GM21717 (cell line): ENCODE data around the gene ZNF366.

Experiments used
- ATAC-seq: cut with Tn5 transposase; IDR thresholded peaks from one replicate; pipeline ENCODE4 v1.9.1; 2021; ENCODE audit warnings: mild to moderate bottlenecking, moderate library complexity; ENCODE audit not compliant: unreplicated experiment

ZNF366 gene

GRCh38 chr5:72494623-72495124 is 12.5 kb downstream of the ZNF366 start:
- ATAC-seq: no peak

- no peak for ATAC-seq
These were observed 17.7 kb downstream of the ZNF366 start for GRCh38 chr5:72489536-72489935.

- no peak for ATAC-seq
These were observed 18.5 kb downstream of the ZNF366 start for GRCh38 chr5:72488756-72489155.

- ATAC-seq: no peak
These were observed 20.0 kb downstream of the ZNF366 start for GRCh38 chr5:72487177-72487576.

GRCh38 chr5:72486371-72486770 is 20.8 kb downstream of the ZNF366 start:
- no peak for ATAC-seq

- ATAC-seq: no peak
These were observed 21.7 kb downstream of the ZNF366 start for GRCh38 chr5:72485430-72485974.

- ATAC-seq: no peak
These were observed 25.2 kb downstream of the ZNF366 start for GRCh38 chr5:72482046-72482445.

GRCh38 chr5:72480841-72481240 is 26.4 kb downstream of the ZNF366 start:
- ATAC-seq: no peak

GRCh38 chr5:72479921-72480320 is 27.3 kb downstream of the ZNF366 start:
- no peak for ATAC-seq

GRCh38 chr5:72478684-72479083 is 28.5 kb downstream of the ZNF366 start:
- no peak for ATAC-seq

- no peak for ATAC-seq
These were observed 28.9 kb downstream of the ZNF366 start for GRCh38 chr5:72478276-72478675.

- no peak for ATAC-seq
These were observed 29.6 kb downstream of the ZNF366 start for GRCh38 chr5:72477644-72478043.

GRCh38 chr5:72477176-72477575 is 30.0 kb downstream of the ZNF366 start:
- no peak for ATAC-seq

GRCh38 chr5:72476721-72477120 is 30.5 kb downstream of the ZNF366 start:
- no peak for ATAC-seq

- ATAC-seq: no peak
These were observed 30.9 kb downstream of the ZNF366 start for GRCh38 chr5:72476275-72476674.

GRCh38 chr5:72474516-72474915 is 32.7 kb downstream of the ZNF366 start:
- ATAC-seq: no peak

GRCh38 chr5:72474046-72474500 is 33.1 kb downstream of the ZNF366 start:
- no peak for ATAC-seq

- ATAC-seq: no peak
These were observed 34.4 kb downstream of the ZNF366 start for GRCh38 chr5:72472666-72473422.

- ATAC-seq: no peak
These were observed 35.2 kb downstream of the ZNF366 start for GRCh38 chr5:72472031-72472430.

GRCh38 chr5:72470826-72471225 is 36.4 kb downstream of the ZNF366 start:
- ATAC-seq: no peak

- ATAC-seq: no peak
These were observed 38.6 kb downstream of the ZNF366 start for GRCh38 chr5:72468606-72469005.

GRCh38 chr5:72468024-72468423 is 39.2 kb downstream of the ZNF366 start:
- ATAC-seq: no peak
